Immature natural killer cell (primary cell): ENCODE data around the gene TMEM106A. TPM values are rescaled to one million over a fixed set of nuclear protein-coding genes. Genes with fewer than 3 reads are reported as not detected.
"Not testable (repeated sequence)": the region's sequence is repeated elsewhere in the genome, so short reads cannot be mapped to it uniquely, and the experiment has no call there.

ENCODE experiments used
- DNase-seq, 3 donors: peaks; one replicate each; pipeline ENCODE4 v3.0.0; 2022; ENCODE audit warnings: mixed read lengths in 1 of 3
- H3K27ac Mint-ChIP-seq, 6 donors: one replicate each; pipeline ENCODE4 v1.8.0; 2020; ENCODE audit warnings: mixed read lengths in 6 of 6, mild to moderate bottlenecking in 5 of 6, inconsistent platforms in 4 of 6, moderate library complexity in 3 of 6
- H3K27me3 Mint-ChIP-seq, 3 donors: one replicate each; pipeline ENCODE4 v1.8.0; 2020 to 2021; ENCODE audit warnings: low read depth in 3 of 3, mild to moderate bottlenecking in 3 of 3, mixed read lengths in 3 of 3, moderate library complexity in 3 of 3, inconsistent platforms in 1 of 3
- H3K36me3 Mint-ChIP-seq, 3 donors: one replicate each; pipeline ENCODE4 v1.8.0; 2020; ENCODE audit warnings: mixed read lengths in 3 of 3, inconsistent platforms in 2 of 3, mild to moderate bottlenecking in 2 of 3
- H3K4me1 Mint-ChIP-seq, 2 donors: one replicate each; pipeline ENCODE4 v1.8.0; 2020; ENCODE audit warnings: inconsistent platforms in 2 of 2, mild to moderate bottlenecking in 2 of 2, mixed read lengths in 2 of 2, moderate library complexity in 1 of 2
- H3K4me3 Mint-ChIP-seq, 5 donors: one replicate each; pipeline ENCODE4 v1.8.0; 2020; ENCODE audit warnings: mild to moderate bottlenecking in 5 of 5, mixed read lengths in 5 of 5, inconsistent platforms in 3 of 5, moderate library complexity in 3 of 5
- H3K9me3 Mint-ChIP-seq, 6 donors: one replicate each; pipeline ENCODE4 v1.8.0; 2020; ENCODE audit warnings: mild to moderate bottlenecking in 6 of 6, mixed read lengths in 6 of 6, inconsistent platforms in 4 of 6, moderate library complexity in 3 of 6
- polyA plus RNA-seq, 3 donors: library from polyadenylated mRNA; unstranded; fragments of 300-500 nt; fragmentation: Illumina TruSeq; gene quantifications; one replicate each; pipeline ENCODE4 v1.2.3, GENCODE V29; 2021

The TMEM106A gene
- polyA plus RNA-seq, 3 donors from 2014 or later: 2.5 to 7.9 (median 3.5) TPM

DNA sequence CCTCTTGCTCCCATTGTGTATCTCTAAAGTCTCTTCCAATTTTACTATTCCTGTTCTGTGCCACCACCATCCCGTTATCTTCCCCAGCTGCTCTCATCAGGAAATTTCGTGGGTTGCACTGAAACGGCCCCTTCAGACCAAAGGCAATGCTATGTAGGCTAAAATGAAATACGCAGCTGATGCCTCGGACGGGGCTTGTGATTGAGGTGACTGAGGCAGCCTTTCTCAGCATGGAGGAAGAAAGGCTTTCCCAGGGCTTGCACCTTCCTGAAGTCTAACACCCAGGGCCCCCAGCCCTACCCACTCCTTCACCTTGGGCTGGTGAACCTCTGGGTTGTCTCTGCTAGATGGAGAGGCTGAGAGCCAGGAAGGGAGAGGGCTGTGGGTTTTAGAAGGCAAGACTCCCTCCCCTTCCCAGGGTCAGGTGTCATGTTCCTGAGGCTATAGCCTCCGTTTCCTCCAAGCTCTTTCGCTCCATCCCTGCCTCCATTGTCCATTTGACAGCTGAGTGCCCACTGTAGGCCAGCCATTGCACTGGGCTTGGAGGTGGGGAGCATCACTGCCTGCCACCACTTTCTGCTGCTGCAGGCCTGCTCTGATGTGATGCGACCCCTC, 8.9 kb downstream of the TMEM106A start:
- Mint-ChIP-seq H3K27me3 (peaks cover 0 to 1% (median 0%) of the 10 kb centered on the region in 3 donors), H3K36me3 (peaks cover 3 to 26% (median 5%) of the 10 kb centered on the region in 3 donors), H3K9me3 (no peaks in the 10 kb centered on the region), H3K4me1 (peaks cover 9 to 19% of the 10 kb centered on the region in 2 donors), H3K27ac (peak overlapping the region in 1 of 6 donors; percentile 25), H3K4me3 (no peak overlapping the region)
- no peak for DNase-seq

DNA sequence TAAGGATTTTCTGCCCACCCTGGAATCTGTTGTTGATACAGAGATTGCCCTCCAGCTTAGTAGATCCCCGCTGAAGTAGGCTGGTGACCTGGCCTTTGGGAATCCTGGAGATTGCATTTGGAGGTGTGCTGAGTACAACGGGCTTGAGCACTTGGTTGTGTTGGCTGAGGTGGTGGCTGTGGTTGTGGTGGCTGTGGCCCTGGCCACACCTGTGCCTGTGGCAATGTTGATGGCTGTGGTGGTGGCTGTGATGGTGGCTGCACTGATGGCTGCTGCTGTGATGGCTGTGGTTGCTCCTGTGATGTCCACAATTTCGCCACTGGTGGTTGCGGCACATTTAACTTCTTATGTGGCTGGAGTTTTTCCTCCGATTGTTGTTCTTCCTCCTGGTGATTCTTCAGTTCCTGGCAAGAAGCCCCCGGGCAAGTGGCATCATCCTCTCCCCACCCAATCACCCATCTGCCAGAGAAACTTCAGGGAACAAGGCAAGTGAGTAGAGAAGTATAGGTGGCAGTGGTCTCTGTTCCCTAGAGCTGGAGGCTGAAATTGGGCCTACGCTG, 12.6 kb downstream of the TMEM106A start:
- H3K27ac Mint-ChIP-seq: peak overlapping the region; percentile 49 to 80 (median 65)
- H3K27me3 Mint-ChIP-seq: peaks cover 0 to 1% (median 0%) of the 10 kb centered on the region in 3 donors
- H3K36me3 Mint-ChIP-seq: peaks cover 0 to 11% (median 0%) of the 10 kb centered on the region in 3 donors
- peaks cover 9 to 15% of the 10 kb centered on the region in 2 donors for H3K4me1 Mint-ChIP-seq
- H3K9me3 Mint-ChIP-seq: no peaks in the 10 kb centered on the region
- H3K4me3 Mint-ChIP-seq: peak overlapping the region; percentile 3 to 44 (median 29)
- no peak for DNase-seq

DNA sequence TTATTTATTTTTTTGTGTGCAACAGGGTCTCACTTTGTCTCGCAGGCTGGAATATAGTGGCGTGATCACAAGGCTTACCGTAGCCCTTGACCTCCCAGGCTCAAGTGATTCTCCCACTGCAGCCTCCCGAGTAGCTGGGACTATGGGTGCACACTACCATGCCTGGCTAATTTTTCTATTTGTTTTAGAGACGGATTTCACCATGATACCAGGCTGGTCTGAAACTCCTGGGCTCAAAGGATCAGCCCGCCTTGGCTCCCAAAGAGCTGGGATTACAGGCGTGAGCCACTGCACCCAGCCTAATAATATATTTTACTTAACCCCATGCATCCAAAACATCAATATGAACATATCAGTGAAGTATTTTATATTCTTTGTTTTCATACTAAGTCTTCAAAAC, 14.7 kb downstream of the TMEM106A start:
- H3K4me3 Mint-ChIP-seq: no peak overlapping the region
- H3K27me3 Mint-ChIP-seq: peaks cover 0 to under 1% (median 0%) of the 10 kb centered on the region in 3 donors
- no peak for DNase-seq
- H3K36me3 Mint-ChIP-seq: peaks cover 0 to 8% (median 0%) of the 10 kb centered on the region in 3 donors
- no peaks in the 10 kb centered on the region for H3K9me3 Mint-ChIP-seq
- H3K4me1 Mint-ChIP-seq: peaks cover 9 to 15% of the 10 kb centered on the region in 2 donors
- no peak overlapping the region for H3K27ac Mint-ChIP-seq

DNA sequence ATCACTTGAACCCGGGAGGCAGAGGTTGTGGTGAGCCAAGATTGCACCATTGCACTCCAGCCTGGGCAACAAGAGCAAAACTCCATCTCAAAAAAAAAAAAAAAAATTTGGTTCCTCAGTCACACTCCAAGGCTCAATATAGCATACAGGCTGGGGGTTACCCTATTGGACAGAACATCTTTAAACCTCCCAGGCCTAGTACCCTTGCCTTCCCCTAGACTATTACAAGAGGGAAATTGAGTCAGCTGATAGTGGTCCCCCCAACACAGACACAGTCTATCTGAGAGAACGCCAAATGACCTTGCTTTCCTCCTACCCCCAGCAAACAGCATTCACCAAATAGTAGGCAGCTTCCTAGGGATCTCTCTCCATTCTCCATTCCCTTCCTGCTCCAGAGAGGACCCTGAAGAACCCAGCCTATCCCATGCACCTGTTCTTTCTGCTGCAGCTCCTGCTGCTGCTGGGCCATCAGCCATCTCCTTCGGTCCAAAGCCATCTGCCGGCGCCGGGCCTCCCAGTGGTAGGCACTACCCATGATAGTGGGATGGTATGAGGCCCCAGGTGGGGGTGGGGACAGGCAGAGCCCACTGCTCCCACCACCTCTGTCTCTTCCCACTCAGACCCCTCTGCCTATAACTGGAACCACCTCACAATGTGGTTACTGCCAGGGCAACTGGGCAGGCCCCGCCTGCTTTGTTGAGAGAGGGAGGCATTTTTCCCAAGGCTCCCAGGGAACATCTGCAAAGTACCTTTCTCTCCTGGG, 16.5 kb downstream of the TMEM106A start, which contains the start of gene CCDC200:
TSS of gene CCDC200 (minus strand) at position 604 of the 763 bp plus-strand sequence. CDS start at position 535, 69 bp downstream.
- H3K27ac Mint-ChIP-seq, H3K36me3 Mint-ChIP-seq, DNase-seq, H3K4me3 Mint-ChIP-seq, H3K27me3 Mint-ChIP-seq, H3K9me3 Mint-ChIP-seq: not testable (repeated sequence)
- peaks cover 9 to 22% of the 10 kb centered on the region in 2 donors for H3K4me1 Mint-ChIP-seq

DNA sequence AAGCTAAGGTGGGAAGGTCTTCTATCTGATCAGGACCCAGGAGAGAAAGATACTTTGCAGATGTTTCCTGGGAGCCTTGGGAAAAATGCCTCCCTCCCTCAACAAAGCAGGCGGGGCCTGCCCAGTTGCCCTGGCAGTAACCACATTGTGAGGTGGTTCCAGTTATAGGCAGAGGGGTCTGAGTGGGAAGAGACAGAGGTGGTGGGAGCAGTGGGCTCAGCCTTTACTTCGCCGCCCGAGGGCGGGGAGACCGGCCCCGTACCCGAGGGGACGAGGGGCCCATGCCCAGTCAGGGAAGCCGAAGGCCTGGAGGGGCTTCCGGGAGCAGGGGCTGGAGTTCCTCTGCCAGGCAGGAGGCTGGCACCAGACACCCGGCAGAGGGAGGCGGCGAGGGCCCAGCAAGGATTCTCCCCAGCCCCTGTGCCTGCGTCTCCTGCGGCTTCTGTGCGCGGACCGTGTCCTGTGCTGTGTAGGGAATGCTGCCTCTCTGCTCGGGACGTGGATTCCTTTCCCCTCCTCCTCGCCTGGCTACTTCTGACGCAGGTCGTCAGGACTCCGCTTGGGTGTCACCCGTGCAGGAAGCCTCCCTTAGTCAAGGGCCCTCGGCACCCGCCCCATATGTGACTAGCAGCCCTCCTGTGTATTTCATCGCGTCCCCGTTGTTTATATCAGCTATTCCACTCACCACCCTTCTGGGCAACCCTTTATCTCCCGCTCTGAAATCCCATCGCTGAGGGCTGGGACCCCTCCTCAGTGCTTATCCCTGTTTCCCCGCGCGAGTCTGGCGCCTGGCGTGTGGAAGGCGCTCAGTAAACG, 19.7 kb downstream of the TMEM106A start:
- peak overlapping the region in 1 of 6 donors; percentile 73 for H3K27ac Mint-ChIP-seq
- not testable (repeated sequence) for H3K9me3 Mint-ChIP-seq, H3K36me3 Mint-ChIP-seq, H3K27me3 Mint-ChIP-seq, DNase-seq, H3K4me1 Mint-ChIP-seq
- H3K4me3 Mint-ChIP-seq: peak overlapping the region in 2 of 5 donors; percentile 21 to 46

DNA sequence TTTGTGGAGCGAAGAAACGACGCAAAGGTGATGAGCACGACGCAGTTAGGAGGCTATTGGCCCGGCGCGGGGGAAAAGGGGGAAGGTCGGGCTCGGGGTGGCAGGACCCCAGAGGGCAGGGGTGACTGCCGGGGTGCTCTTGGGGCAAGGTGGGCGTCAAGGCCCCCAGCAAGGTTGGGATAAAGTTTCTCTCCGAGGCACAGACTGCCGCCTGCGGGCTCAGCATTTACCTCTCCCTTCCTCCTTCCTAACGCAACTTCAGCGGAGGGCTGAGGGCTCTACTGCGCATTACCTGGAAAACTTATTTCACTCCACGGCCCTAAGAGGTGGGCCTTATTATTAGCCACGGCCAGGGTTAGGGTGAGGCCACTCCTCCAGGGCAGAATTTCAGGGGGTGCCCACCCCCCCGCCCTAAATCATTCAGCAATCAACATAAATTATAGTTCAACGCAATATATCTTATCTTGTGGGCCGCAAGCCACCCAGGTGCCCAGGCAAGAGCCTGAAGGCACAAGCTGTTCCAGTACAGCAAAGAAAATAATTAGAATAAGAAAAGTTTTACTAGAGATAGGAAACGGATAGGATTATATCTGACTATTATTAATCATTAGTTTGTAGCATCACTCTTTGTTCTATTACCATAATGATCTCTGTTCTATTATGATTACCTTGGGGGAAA, 20.5 kb downstream of the TMEM106A start:
- peak overlapping the region in 4 of 5 donors; percentile 15 to 66 (median 50) for H3K4me3 Mint-ChIP-seq
- not testable (repeated sequence) for H3K9me3 Mint-ChIP-seq, H3K4me1 Mint-ChIP-seq, H3K36me3 Mint-ChIP-seq, H3K27me3 Mint-ChIP-seq
- peak in 1 of 3 donors; percentile 11 for DNase-seq
- H3K27ac Mint-ChIP-seq: peak overlapping the region in 3 of 6 donors; percentile 25 to 56 (median 39)

DNA sequence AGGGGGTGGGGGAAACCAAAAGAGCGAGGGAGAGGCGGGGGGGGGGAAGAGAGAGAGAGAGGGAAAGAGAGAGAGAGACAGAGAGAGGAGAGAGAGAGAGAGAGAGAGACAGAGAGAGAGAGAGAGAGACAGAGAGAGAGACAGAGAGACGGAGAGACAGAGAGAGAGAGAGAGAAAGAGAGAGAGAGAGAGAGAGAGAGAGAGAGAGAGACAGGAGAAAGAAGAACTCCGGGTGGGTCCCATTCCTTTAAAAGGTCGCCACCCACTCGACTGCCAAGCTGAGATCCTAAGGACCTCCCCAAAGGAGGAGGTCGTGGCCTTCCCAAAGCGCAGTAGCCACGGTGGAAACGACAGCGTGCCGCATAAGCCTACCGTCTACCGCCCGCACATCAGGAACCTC, 21.6 kb downstream of the TMEM106A start:
- peak overlapping the region in 1 of 6 donors; percentile 64 for H3K27ac Mint-ChIP-seq
- peak in 1 of 3 donors; percentile 34 for DNase-seq
- H3K4me3 Mint-ChIP-seq, H3K4me1 Mint-ChIP-seq, H3K36me3 Mint-ChIP-seq, H3K27me3 Mint-ChIP-seq, H3K9me3 Mint-ChIP-seq: not testable (repeated sequence)

DNA sequence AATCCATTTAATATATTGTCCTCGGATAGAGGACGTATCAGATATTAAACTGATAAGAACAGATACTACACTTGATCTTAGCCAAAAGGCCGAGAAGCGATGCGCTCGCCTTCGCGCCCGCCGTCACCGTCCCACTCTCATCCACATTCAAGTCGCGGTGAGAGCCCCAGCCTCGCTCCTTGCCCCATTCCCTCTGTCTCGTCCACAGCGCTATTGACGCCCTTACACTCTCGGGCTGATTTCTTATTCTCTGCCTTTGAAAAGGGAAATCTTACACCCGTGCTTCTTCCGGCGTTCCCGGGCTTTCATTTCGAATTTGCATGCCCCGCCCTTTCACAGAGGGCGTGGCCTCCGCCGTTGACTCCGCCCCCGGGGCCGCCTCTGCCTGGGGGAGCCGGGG, 22.2 kb downstream of the TMEM106A start, which contains the start of gene RNU2-1:
TSS of gene RNU2-1 (minus strand) at position 101 of the 400 bp plus-strand sequence.
- DNase-seq, H3K36me3 Mint-ChIP-seq, H3K4me1 Mint-ChIP-seq, H3K4me3 Mint-ChIP-seq, H3K27me3 Mint-ChIP-seq, H3K9me3 Mint-ChIP-seq: not testable (repeated sequence)
- H3K27ac Mint-ChIP-seq: peak within 1 kb of the TSS in 1 of 6 donors; percentile 64

DNA sequence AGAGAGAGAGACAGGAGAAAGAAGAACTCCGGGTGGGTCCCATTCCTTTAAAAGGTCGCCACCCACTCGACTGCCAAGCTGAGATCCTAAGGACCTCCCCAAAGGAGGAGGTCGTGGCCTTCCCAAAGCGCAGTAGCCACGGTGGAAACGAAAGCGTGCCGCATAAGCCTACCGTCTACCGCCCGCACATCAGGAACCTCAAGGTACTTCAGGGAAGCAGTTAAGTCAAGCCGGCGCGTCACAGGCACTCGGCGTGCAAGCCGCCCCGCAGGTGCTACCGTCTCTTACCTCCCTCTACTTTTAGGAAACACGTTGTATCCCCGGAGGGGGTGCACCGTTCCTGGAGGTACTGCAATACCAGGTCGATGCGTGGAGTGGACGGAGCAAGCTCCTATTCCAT, 27.9 kb downstream of the TMEM106A start:
- not testable (repeated sequence) for H3K27me3 Mint-ChIP-seq, H3K4me3 Mint-ChIP-seq, DNase-seq, H3K36me3 Mint-ChIP-seq, H3K9me3 Mint-ChIP-seq, H3K4me1 Mint-ChIP-seq
- H3K27ac Mint-ChIP-seq: peak overlapping the region in 1 of 6 donors; percentile 45

DNA sequence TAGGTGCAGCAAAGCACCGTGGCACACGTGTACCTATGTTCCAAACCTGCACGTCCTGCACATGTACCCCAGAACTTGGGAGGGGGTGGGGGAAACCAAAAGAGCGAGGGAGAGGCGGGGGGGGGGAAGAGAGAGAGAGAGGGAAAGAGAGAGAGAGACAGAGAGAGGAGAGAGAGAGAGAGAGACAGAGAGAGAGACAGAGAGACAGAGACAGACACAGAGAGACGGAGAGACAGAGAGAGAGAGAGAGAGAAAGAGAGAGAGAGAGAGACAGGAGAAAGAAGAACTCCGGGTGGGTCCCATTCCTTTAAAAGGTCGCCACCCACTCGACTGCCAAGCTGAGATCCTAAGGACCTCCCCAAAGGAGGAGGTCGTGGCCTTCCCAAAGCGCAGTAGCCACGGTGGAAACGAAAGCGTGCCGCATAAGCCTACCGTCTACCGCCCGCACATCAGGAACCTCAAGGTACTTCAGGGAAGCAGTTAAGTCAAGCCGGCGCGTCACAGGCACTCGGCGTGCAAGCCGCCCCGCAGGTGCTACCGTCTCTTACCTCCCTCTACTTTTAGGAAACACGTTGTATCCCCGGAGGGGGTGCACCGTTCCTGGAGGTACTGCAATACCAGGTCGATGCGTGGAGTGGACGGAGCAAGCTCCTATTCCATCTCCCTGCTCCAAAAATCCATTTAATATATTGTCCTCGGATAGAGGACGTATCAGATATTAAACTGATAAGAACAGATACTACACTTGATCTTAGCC, 29.1 kb downstream of the TMEM106A start:
- peak in 1 of 3 donors; percentile 12 for DNase-seq
- H3K4me3 Mint-ChIP-seq, H3K36me3 Mint-ChIP-seq, H3K27ac Mint-ChIP-seq, H3K4me1 Mint-ChIP-seq, H3K27me3 Mint-ChIP-seq, H3K9me3 Mint-ChIP-seq: not testable (repeated sequence)

DNA sequence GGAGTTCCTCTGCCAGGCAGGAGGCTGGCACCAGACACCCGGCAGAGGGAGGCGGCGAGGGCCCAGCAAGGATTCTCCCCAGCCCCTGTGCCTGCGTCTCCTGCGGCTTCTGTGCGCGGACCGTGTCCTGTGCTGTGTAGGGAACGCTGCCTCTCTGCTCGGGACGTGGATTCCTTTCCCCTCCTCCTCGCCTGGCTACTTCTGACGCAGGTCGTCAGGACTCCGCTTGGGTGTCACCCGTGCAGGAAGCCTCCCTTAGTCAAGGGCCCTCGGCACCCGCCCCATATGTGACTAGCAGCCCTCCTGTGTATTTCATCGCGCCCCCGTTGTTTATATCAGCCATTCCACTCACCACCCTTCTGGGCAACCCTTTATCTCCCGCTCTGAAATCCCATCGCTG, 34.8 kb downstream of the TMEM106A start:
- DNase-seq: peak; percentile 68 to 72 (median 72)
- H3K36me3 Mint-ChIP-seq: not testable (repeated sequence)

More for the DNA sequence above, 34.8 kb downstream of the TMEM106A start:
- not testable (repeated sequence) for H3K9me3 Mint-ChIP-seq, H3K4me1 Mint-ChIP-seq, H3K27ac Mint-ChIP-seq, H3K4me3 Mint-ChIP-seq, H3K27me3 Mint-ChIP-seq
